ENCODE data around the gene LRP11. TPM values are rescaled to one million over a fixed set of nuclear protein-coding genes. Genes with fewer than 3 reads are reported as not detected.

The LRP11 gene
- total RNA-seq, 1 experiment from 2014 or later, result 17.7 TPM

GRCh38 chr6:149906405-149906804 is 42.2 kb upstream of the LRP11 start:
- ChIA-PET POLR2A (no interaction called here), CTCF (no interaction called here)
- H3K4me1 Mint-ChIP-seq (ENCODE audit: low read depth, unreplicated experiment), result no peaks in the 10 kb centered on the region
- peaks cover 17% of the 10 kb centered on the region for H3K9me3 Mint-ChIP-seq (ENCODE audit: unreplicated experiment)
- no peak for TF ChIP-seq CTCF (IDR thresholded peaks at IDR 0.05; ENCODE audit: insufficient read depth in 1 of 2, low read depth in 1 of 2, low read length in 1 of 2, severe bottlenecking in 1 of 2, unreplicated experiment in 1 of 2)
- H3K27me3 Mint-ChIP-seq (ENCODE audit: insufficient read depth, unreplicated experiment), result peaks cover 7% of the 10 kb centered on the region
- H3K36me3 ChIP-seq (ENCODE audit: control insufficient read depth, insufficient read depth, low read length), result no peaks in the 10 kb centered on the region
- H3K4me3 Mint-ChIP-seq (ENCODE audit: unreplicated experiment), result no peak overlapping the region
- no peak overlapping the region for H3K4me3 ChIP-seq (ENCODE audit: low read depth, low read length)
- no peak overlapping the region for H3K27ac Mint-ChIP-seq (ENCODE audit: unreplicated experiment)
- no peaks in the 10 kb centered on the region for H3K27me3 ChIP-seq (replicated peaks; ENCODE audit: control insufficient read depth, insufficient read depth, low read length)
- no peaks in the 10 kb centered on the region; the same call in 1 of the 2 replicates for H3K9me3 ChIP-seq
- no TSS peak for BruUV-seq (replicated peaks)
- no peak for DNase-seq
- no peaks in the 10 kb centered on the region for H3K36me3 Mint-ChIP-seq (ENCODE audit: insufficient read depth, unreplicated experiment)
- intact Hi-C loops (cut with micrococcal nuclease; ENCODE audit: unreplicated experiment), result no loop called here
- H3K4me1 ChIP-seq, result no peaks in the 10 kb centered on the region

GRCh38 chr6:149905911-149906371 is 41.8 kb upstream of the LRP11 start:
- H3K4me3 Mint-ChIP-seq (ENCODE audit: unreplicated experiment), result no peak overlapping the region
- H3K9me3 Mint-ChIP-seq (ENCODE audit: unreplicated experiment), result peaks cover 17% of the 10 kb centered on the region
- H3K27ac Mint-ChIP-seq (ENCODE audit: unreplicated experiment), result no peak overlapping the region
- no peak for DNase-seq
- H3K36me3 Mint-ChIP-seq (ENCODE audit: insufficient read depth, unreplicated experiment), result no peaks in the 10 kb centered on the region
- BruUV-seq (replicated peaks), result no TSS peak
- no peaks in the 10 kb centered on the region for H3K27me3 ChIP-seq (replicated peaks; ENCODE audit: control insufficient read depth, insufficient read depth, low read length)
- no peak overlapping the region for H3K4me3 ChIP-seq (ENCODE audit: low read depth, low read length)
- no peaks in the 10 kb centered on the region for H3K4me1 Mint-ChIP-seq (ENCODE audit: low read depth, unreplicated experiment)
- H3K27me3 Mint-ChIP-seq (ENCODE audit: insufficient read depth, unreplicated experiment), result peaks cover 5% of the 10 kb centered on the region
- no peaks in the 10 kb centered on the region for H3K36me3 ChIP-seq (ENCODE audit: control insufficient read depth, insufficient read depth, low read length)
- no peaks in the 10 kb centered on the region; the same call in 1 of the 2 replicates for H3K9me3 ChIP-seq
- intact Hi-C loops (cut with micrococcal nuclease; ENCODE audit: unreplicated experiment), result no loop called here
- no peak for TF ChIP-seq CTCF (IDR thresholded peaks at IDR 0.05; ENCODE audit: insufficient read depth in 1 of 2, low read depth in 1 of 2, low read length in 1 of 2, severe bottlenecking in 1 of 2, unreplicated experiment in 1 of 2)
- ChIA-PET CTCF (no interaction called here), POLR2A (no interaction called here)
- no peaks in the 10 kb centered on the region for H3K4me1 ChIP-seq

GRCh38 chr6:149905371-149905910 is 41.3 kb upstream of the LRP11 start:
- peaks cover 5% of the 10 kb centered on the region for H3K27me3 Mint-ChIP-seq (ENCODE audit: insufficient read depth, unreplicated experiment)

More at GRCh38 chr6:149905371-149905910, 41.3 kb upstream of the LRP11 start:
- no peak overlapping the region for H3K27ac Mint-ChIP-seq (ENCODE audit: unreplicated experiment)
- Histone ChIP-seq H3K4me3 (ENCODE audit: low read depth, low read length) (no peak overlapping the region), H3K9me3 (no peaks in the 10 kb centered on the region; the same call in 1 of the 2 replicates), H3K36me3 (ENCODE audit: control insufficient read depth, insufficient read depth, low read length) (no peaks in the 10 kb centered on the region), H3K4me1 (no peaks in the 10 kb centered on the region), H3K27me3 (replicated peaks; ENCODE audit: control insufficient read depth, insufficient read depth, low read length) (no peaks in the 10 kb centered on the region)
- no peaks in the 10 kb centered on the region for H3K36me3 Mint-ChIP-seq (ENCODE audit: insufficient read depth, unreplicated experiment)
- H3K4me1 Mint-ChIP-seq (ENCODE audit: low read depth, unreplicated experiment), result no peaks in the 10 kb centered on the region
- TF ChIP-seq CTCF (IDR thresholded peaks at IDR 0.05; ENCODE audit: insufficient read depth in 1 of 2, low read depth in 1 of 2, low read length in 1 of 2, severe bottlenecking in 1 of 2, unreplicated experiment in 1 of 2), result no peak
- intact Hi-C loops (cut with micrococcal nuclease; ENCODE audit: unreplicated experiment), result no loop called here
- ChIA-PET POLR2A (no interaction called here), CTCF (no interaction called here)
- H3K9me3 Mint-ChIP-seq (ENCODE audit: unreplicated experiment), result peaks cover 17% of the 10 kb centered on the region
- no peak for DNase-seq
- H3K4me3 Mint-ChIP-seq (ENCODE audit: unreplicated experiment), result no peak overlapping the region
- BruUV-seq (replicated peaks), result no TSS peak
